GM19238 (cell line): ENCODE measurements around the gene FAM98B.

Source experiments
- DNase-seq: peaks from one replicate; pipeline ENCODE4 v3.0.0; 2011; ENCODE audit warnings: low spot score; ENCODE audit not compliant: insufficient read length

Gene FAM98B

DNA sequence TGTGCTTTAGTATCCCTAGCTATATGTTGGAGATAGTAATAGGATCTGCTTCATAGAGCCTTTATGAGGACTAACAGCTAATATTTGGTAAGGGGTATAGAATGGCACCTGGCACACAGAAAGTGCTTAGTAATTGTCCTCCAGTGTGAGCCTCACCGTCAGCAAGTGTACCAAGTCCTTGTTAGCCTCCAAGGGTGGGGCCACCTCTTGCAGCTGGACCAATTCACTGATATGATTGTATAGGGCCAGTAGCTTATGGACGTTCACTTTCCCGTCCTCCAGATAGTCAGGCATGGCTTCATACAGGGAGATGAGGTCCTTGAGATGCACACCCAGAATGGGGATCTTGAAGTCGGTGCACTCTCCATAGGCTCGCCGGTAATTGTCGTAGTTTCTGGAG lies 53.6 kb downstream of the FAM98B start:
- no peak for DNase-seq

DNA sequence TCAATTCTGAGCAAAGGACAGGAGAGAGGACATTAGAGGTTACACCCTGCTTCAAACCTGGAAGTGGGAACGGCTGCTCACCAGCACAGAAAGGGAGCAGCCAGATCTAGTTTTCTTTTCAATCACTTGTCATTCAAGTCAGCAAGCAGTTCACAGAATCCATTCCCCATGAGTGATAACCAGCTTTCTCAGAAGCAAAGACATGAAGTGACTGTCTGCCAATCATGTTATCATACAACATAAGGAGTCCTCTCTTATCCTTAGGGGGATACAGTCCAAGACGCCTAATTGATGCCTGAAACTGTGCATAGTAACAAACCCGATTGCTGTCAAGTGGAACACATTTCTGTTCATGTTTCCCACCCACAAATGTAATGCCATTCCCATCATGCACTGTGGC lies 54.7 kb downstream of the FAM98B start:
- peak; percentile 5 for DNase-seq

DNA sequence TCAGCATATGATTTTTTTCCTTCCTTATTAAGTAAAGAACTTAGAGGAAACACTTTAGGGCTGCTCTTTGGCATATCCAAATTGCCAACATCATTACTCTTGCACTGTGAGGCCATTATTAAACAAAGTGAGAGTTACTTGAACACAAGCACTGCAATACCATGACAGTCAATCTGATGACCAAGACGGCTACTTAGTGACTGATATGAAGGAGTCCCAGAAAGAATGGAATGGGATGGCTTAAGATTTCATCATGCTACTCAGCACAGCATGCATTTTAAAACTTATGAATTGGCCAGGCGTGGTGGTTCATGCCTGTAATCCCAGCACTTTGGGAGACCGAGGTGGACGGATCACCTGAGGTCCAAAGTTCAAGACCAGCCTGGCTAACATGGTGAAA lies 55.2 kb downstream of the FAM98B start:
- no peak for DNase-seq

DNA sequence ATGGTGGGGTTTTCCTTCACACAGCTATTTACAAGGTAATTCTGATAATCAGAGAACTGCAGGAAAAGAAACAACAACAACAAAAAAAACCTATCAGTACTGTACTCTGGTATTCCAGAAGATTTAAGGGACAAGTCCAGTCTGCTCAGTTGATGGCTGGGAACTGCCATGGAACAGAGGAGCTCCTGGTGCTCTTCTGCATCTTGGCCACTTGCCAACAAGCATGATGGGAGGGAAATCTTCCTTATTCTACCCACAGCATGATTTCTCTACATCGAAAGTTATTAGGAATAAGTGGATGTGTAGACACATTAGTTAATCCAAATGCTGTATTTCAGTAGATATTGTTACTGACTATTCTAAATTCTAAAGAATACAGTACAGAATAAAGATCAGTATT lies 59.0 kb downstream of the FAM98B start:
- DNase-seq = no peak

DNA sequence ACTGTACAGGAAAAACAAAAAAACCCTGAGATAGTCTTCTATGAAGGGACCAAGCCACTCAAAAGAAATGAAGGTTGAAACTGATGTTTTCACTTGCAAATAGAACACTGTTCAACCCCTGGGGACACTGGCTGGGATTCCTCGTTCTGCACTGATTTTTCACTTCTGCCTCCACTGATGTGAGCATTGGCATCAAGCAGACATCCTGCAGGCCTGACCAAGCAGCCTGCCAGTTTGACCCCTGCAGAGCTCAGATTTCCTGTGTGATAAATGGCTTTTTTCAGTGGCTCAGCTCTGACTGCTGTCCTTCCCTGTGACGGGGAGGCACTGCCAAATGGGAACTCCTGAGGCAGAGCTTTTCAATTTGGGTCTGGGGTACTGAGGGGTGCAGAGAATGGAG lies 60.7 kb downstream of the FAM98B start:
- peak; percentile 6 for DNase-seq

DNA sequence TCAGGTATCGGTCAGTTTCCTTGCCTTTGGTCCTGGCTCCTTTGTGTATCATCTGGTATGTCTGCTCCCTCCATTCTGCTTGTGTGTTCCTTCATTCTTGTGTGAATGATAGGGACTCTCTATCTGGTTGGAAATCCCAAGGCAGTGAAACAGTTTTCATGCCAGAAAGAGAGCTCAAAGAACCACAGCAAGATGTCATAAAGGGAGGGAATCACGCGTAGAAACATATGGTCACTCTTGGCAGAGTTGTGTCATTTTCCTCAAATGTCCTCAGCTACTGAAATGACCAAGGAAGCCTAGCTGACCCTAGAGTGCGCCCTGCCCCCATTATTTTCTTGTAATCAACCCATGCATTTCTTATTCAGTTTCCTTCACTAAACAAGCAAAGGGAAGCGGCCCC lies 62.7 kb downstream of the FAM98B start:
- DNase-seq = no peak

DNA sequence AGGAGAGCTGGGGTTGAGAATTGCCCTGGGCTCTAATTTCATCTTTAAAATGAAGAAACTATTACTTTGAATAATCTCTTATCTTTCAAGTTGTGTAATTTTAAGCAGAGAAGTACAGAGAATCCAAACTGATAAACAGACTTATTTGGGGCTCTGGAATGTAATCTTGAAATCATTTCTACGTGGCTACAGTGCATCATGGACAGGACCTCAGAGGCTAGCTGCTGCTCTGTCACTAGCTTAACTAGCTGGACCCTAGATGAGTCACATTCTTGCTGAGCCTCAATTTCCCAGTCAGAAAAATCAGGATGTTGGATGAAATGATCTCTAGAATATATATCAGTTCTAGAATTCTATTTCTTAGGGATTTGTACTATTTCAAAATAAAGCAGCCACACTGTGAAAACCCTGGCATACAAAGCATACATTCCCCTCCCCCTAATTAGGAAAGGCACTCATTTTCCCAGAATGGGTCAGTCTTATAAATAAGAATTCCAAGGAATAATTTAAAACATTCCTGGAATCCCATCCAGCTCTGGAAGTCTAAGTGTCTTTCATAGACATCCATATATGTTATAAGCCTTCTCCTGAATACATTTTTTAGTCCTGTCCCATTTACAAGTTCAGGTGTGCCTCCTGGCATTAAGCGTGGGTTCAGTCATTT lies 63.5 kb downstream of the FAM98B start:
- no peak for DNase-seq

DNA sequence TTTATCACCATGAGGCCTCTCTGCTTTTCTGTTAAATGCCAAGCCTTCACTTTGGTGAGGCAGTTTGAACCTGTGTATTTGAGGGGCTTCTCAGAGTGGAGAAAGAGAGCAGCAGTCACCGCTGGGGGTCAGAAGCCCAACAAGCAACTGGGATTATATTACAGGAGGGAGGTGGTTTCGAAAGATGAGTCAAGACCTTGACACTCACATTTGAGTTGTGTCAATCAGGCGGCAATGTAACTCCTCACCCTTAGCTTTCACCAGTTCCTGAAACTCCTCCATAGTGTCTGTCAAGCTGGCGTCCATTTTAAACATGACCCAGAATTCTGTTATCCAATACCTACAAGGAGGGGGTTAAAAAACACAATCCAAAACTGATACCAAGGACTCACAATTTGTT lies 64.2 kb downstream of the FAM98B start:
- no peak for DNase-seq

DNA sequence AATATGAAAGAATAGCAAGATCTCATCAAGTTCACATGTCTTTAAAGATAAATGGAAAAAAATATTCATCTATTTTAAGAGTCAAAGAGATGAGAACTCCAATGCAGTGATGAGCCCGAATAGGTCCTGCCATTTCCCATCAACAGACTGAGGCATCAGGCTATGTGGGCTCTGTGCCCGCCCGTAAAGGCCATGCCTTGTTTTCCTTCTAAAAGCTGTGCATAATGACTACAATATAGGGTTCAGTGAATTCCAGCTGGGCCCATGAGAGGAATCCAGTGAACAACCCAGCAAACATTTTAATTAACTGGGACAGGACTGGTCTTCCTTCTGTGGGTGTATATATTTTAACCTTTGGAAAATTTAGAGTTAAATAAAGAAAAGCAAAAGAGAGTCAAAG lies 66.1 kb downstream of the FAM98B start:
- DNase-seq = no peak

DNA sequence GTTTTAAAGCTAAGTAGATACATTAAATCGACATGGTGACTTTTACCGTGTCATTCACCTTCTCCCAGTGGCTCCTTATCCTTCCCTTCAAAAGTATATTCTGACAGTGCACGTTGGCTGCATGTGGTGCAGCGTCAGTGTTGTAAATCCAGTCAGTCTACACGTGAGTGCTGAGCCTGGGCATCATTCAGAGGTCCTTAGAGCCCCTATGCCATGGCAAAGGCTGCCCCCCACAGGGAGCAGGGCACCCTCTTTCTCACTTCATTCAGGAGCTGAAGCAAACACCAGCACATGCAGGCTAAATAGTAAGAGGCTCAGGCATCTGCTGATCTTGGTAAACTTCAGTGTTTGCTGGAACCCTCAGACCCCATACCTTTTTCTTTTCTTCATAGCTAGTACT lies 67.4 kb downstream of the FAM98B start:
- no peak for DNase-seq

DNA sequence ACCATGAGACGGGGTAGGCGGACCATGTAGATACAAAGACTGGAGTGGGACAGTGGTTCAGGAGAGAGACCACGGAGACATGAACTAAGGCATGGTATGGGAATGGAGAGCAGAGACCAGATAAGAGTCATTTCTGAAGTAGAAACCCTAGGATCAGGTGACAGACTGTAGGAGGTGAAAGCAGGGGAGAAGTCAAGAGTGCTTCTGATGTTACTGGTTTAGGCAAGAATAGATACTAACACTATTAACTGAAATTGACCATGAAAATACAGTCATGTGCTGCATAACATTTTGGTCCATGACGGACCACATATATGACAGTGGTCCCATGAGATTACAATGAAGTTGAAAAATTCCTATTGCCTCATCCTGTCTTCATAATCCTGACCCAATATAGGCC lies 69.0 kb downstream of the FAM98B start:
- no peak for DNase-seq

DNA sequence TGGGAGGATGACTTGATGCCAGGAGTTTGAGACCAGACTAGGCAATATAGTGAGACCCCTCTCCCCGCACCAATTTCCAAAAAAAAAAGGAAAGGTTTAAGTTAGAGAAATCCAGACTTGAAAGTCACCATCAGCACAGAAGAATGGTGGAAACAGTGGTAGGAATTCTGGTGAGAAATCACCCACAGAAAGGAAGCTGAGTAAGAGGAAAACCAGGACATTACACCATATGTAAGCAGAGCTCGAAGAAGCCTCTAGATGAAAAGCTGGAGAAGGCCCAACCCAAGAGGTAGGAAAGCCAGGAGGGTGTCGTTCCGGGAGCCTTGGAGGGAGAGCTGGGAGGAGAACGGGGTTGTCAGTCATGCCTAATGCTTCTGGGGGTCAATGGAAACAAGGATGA lies 70.2 kb downstream of the FAM98B start:
- DNase-seq = no peak

DNA sequence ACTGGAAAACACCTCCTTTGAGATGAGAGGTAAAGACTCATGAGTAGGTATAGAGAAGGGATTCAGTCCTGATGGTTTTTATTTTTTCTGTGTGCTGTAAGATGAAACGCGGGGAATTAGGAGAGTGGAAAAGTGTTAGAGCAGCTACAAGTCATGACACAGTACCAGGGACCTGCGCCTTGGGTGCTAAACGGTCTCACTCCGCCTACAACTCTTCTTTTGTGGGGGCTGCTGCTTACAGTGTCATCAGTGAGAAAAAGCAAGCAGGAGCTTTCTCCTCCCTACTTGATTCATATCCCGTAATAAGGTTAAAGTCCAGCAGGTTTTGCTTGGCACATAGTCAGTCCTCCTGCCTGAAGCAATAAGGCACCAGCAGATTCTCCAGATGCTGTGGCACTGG lies 71.6 kb downstream of the FAM98B start:
- no peak for DNase-seq

DNA sequence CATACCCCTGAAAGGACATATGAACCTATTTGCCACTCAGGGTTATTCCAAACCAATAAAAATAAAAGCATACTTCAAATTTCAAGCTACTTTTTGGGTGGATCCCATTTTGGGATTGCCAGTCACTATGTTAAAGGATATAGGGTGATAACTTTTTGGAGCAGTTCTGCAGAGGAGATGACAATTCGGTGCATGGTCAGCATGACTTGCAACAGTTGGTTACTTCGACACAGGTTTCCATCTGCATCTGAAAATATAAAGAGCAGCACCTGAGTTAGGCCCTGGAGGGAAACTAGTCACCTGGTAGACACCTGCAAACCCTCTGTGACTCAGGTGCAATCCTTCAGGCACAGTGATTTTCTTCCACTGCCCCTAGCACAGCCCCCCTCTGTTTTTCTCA lies 72.2 kb downstream of the FAM98B start:
- DNase-seq = no peak

DNA sequence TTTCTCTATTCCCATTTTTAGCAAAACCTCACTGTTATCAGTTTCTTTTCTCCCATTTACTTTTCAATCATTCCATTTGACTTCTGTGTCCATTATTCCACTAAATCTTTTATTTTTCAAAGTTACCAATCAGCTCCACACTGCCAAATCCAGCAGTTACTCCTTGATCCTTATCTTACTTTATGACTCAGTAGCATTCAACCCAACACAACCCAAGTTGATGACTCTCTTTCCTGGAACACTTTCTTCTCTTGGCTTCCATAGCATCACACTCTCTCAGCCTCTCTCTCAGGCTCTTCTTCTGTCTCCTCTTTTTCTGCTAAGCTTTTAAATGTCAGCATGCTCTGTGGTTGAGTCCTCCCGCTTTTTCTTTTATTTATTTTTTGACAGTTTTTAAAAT lies 74.4 kb downstream of the FAM98B start:
- no peak for DNase-seq

DNA sequence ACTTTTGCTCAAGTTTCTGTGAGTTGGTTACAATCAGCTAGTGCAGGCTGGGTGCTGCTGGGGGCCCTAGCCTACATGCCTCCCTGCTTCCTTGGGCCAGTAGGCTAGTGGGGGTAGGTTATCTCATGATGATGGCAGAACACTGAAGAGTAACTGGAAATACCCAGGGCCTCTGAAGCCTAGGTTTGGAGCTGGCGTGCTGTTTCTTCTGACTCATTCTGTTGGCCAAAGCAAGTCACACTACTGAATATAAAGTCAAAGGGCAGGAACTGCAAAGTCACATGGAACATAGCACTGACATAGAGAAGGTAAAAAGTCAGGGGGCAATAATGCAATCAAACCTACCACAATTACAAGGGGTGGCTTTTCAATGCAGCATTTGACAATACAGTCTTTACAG lies 76.2 kb downstream of the FAM98B start:
- DNase-seq = no peak

DNA sequence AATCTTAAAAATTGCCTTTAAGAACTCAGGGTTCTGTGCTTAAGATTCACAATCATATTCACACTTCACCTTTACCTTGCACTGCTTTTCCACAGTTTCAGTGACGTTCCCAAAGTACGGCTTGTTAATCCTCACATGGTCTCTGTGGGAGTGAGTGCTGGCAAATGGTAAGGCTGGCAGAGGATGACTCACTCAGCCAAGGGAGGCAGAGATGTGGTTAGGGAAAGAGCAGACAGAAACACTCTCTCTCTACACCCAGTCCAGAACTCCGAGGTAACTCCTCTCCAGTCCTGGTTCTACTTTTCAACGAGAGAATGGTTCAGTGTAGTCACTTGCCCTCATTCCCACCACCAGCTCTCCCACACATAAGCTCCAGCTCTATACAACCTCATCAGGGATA lies 77.6 kb downstream of the FAM98B start:
- DNase-seq = no peak

DNA sequence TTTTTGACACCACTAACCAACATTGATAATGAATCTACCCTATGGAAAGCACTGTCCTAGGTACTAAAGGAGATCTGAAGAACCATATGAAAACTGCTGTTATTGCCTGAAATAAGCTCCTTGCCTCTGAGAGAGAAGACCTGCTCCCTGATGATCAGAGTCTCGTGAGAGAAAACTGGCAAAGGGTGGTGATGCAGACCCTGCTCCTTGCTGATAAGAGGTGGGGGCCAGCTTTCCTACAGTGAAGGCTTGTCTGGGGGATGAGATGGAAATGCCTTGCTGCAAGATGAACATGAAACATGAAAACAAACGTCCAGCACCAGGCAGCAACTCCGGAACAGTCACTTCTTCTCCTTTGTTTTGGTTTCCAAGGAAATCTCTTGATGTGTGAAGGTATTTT lies 78.8 kb downstream of the FAM98B start:
- DNase-seq = no peak

DNA sequence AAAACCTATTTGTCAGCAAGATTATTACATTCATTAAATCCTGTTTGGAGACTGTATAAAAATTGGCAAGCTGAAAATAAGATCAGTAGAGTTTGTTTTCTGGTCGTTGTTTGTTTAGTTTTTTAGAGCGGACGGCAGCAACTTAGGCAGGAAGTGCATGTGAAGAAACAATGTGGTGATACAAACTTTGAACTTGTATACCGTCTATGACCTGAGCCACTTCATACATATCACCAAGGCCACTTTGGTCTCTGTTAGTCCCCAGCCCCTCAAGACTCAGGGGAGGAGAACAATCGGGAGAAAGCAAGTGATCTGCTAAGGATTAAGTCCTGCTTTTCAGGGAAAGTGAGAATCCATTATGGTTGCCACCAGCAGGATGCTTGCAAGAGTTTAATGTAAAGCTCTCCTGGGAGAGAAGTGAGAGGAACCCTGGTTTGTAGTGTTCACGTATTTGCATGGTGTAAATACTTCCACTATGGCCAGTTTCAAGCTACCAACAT lies 79.5 kb downstream of the FAM98B start:
- DNase-seq = no peak

DNA sequence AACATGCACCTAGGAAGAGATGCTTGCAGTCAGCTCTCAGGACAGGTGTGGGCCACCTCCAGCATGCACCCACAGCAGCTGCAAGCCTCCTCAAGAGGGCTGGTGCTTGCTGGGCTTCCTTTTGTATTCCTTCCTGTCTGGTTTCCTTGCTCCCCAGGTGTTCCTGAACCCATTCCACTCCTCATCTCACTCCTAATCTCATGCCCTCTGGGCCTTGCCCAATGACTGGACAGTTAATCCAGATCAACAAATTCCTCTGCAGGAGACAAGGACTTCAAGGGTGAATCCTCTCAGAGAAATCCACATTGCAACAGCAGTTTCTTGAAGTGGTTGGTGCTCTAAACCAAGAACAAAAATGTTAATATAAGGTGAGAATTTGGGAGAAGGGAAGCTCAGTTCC lies 80.0 kb downstream of the FAM98B start:
- no peak for DNase-seq

DNA sequence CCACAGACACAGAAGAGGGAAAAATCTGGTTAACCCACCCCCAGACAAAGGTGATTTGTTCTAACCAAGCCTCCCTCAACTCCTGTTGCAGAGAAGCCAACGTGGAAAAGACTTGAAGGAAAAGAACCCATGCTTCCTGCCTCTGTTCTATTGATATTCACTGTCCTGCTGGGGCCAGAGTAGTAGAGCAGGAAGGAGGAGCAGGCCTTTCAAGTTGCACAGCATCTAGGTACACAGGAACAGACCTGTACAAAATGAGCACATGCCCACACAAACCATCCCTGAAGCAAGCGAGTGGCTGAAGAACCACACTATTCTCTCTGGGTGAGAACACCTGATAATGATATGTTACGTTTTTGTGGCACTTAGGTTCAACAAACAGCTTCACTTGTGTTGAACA lies 80.8 kb downstream of the FAM98B start:
- DNase-seq = no peak

DNA sequence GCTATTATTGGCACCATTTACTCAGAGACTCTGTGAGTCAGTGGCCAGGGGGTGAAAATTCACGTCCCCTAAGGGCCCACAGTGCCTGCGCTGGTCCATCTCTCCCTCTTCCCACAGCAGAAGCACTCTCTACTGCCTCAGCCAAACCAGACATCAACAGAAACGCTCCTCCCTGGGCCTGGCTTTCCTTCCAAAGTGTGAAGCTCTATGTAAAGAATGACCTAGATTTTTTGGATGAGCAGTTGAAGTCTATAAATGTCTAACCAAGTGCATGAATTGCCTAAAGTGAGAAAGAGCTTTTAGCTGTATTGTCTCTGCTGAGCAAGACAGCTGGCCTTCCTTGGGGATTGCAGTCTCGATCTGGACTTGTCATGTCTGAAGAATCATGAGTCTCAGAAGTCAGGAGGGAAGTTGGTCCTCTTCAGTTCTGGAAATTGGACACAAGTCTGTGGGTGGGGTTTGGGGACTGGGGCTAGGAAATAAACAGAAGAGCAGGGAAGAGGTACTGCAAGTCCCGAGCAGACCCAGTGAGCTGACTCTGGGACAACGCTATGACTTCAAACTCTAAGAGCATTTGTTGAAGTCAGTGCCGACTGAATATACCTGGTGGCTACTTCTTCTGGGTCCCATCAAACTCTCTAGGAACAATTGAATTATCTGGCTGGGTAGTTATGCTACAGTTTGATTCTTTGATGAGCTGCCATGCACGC lies 81.7 kb downstream of the FAM98B start:
- DNase-seq = no peak

DNA sequence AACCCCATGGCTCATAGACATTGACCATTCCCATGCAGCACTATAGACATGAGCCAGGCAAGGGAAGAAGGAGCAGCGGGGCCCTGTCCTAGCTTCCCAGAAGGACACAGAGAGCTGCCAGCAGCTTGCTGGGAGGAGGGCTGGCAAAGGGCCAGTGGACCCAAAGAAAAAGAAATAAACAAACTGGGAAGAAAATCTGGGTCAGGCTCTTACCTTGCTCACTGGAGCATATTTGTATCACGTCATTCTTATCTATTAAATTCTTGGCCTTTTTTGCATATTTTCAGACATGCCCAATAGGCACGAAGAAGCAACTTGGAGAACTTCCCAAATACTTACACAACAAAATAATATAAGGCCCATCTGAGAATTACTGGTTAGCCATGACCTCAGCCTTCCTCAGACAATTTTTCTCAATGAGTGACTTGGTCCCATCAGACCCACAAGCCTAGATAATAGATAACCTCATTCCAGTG lies 82.3 kb downstream of the FAM98B start:
- DNase-seq = no peak
